ENCODE data around the gene GRIN2C.

The GRIN2C gene

DNA sequence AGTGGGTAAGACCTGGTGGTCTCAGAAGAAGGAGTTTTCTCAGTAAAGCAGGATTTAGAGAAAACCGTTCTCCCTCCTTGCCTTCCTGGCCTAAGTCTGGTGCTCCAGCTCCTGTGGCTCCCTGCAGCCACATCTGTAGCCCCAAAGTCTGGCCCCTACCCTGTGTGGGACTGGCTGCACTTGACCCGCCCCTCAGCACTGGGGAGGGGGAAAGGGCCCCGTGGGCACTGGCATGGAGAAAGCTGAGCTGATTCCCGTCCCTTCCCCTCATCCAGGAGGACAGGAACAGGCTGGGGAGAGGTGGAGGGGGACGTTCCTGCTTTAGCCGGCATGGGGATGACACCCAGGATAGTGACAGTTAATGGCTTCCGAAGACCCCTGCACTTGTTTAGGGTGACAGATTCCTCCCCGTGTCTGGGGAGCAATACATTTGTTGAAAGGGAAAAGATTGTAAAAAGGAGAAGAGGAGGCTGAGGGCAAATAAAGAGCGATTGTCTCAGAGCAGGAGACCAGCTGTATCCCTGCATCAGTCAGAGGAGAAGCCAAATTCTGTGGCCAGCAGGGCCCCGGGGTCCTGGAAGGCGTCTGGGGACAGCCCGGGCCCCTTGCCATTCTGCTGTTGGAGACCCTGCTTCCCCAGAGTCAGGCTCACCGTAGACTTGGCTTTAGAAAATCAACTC is 37.9 kb downstream of the GRIN2C start:
- TF ChIP-seq, protein P1, sequence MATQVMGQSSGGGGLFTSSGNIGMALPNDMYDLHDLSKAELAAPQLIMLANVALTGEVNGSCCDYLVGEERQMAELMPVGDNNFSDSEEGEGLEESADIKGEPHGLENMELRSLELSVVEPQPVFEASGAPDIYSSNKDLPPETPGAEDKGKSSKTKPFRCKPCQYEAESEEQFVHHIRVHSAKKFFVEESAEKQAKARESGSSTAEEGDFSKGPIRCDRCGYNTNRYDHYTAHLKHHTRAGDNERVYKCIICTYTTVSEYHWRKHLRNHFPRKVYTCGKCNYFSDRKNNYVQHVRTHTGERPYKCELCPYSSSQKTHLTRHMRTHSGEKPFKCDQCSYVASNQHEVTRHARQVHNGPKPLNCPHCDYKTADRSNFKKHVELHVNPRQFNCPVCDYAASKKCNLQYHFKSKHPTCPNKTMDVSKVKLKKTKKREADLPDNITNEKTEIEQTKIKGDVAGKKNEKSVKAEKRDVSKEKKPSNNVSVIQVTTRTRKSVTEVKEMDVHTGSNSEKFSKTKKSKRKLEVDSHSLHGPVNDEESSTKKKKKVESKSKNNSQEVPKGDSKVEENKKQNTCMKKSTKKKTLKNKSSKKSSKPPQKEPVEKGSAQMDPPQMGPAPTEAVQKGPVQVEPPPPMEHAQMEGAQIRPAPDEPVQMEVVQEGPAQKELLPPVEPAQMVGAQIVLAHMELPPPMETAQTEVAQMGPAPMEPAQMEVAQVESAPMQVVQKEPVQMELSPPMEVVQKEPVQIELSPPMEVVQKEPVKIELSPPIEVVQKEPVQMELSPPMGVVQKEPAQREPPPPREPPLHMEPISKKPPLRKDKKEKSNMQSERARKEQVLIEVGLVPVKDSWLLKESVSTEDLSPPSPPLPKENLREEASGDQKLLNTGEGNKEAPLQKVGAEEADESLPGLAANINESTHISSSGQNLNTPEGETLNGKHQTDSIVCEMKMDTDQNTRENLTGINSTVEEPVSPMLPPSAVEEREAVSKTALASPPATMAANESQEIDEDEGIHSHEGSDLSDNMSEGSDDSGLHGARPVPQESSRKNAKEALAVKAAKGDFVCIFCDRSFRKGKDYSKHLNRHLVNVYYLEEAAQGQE (IDR thresholded peaks at IDR 0.05; ENCODE audit: insufficient read depth in 1 of 2, low read depth in 2 of 2, low read length in 2 of 2) = no peak
- no peak for TF ChIP-seq TAF1 (IDR thresholded peaks at IDR 0.05; ENCODE audit: borderline replicate concordance, insufficient read depth, low read length)
- no peak for TF ChIP-seq POLR2AphosphoS5 (IDR thresholded peaks at IDR 0.05; ENCODE audit: low read depth, low read length)
- no peak for TF ChIP-seq FOXP2 (optimal IDR thresholded peaks at IDR 0.05; ENCODE audit: borderline replicate concordance, extremely low read depth, extremely low read length, insufficient read depth)
- no peak for TF ChIP-seq SIN3A (IDR thresholded peaks at IDR 0.05; ENCODE audit: borderline replicate concordance, insufficient read depth, low read length)

DNA sequence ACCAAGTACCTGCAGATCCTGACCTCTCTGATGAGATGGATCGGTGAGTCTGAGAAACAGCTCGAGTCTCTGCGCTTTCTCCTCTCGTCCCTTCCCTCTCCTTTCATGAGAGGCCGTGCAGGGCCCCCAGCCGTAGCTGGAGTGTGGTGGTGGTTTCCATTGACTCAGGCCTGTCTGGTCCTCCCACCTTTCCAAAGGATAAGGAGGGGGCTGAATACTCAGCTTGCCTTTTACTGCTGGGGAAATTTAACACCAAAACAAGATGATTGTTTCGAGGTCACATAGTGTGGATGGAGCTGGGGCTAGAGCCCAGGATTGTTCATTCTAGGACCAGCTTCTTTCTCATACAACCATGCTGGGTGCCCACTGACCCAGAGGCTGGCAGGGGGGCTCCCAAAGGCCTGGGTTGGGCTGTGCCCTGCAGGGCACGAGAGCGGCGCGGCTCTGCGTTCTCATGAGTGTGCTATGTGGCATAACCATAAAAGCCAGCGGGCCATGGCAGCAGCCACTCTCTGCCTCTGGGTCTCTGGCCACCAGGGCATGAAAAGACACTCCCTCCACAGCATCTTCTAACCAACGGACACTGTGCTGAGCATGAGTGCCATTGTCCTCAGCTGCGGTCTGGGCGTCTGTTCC is 39.8 kb downstream of the GRIN2C start:
- TF ChIP-seq POLR2AphosphoS5 (IDR thresholded peaks at IDR 0.05; ENCODE audit: low read depth, low read length) (no peak), TAF1 (IDR thresholded peaks at IDR 0.05; ENCODE audit: borderline replicate concordance, insufficient read depth, low read length) (no peak), FOXP2 (optimal IDR thresholded peaks at IDR 0.05; ENCODE audit: borderline replicate concordance, extremely low read depth, extremely low read length, insufficient read depth) (no peak), SIN3A (IDR thresholded peaks at IDR 0.05; ENCODE audit: borderline replicate concordance, insufficient read depth, low read length) (no peak)
- TF ChIP-seq, protein P1 (IDR thresholded peaks at IDR 0.05; ENCODE audit: insufficient read depth in 1 of 2, low read depth in 2 of 2, low read length in 2 of 2) = no peak

DNA sequence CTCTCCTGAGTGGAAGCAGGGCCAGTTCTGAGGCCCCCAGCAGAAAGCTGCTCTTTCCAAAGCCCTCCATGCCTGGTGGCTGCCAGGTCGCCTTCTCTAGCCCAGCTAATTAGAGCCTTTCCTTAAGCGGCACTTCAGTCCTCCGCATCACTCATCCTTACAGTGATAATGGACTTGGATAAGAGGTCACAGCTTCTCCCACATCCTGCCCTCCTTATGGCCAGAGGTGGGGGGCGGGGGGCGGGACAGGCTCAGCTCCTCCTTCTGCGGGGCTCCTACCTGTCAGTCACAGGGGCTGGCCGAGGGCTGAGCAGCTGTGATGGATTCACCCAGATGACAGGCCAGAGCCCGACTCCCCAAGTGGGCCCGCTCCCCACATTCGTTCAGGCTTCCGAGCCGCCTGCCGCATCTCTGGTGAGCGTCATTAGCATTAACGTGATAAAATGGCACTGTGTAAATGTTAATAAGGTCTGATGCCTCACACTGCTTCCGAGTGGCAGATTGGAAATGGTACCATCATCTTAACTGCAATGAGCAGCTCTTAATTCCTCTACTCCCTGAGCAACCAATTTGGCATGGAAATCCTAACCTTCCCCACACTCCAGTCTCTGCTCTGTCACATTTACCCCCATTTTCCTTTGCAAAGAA is 41.3 kb downstream of the GRIN2C start:
- TF ChIP-seq TAF1 (IDR thresholded peaks at IDR 0.05; ENCODE audit: borderline replicate concordance, insufficient read depth, low read length) (no peak), POLR2AphosphoS5 (IDR thresholded peaks at IDR 0.05; ENCODE audit: low read depth, low read length) (no peak), FOXP2 (optimal IDR thresholded peaks at IDR 0.05; ENCODE audit: borderline replicate concordance, extremely low read depth, extremely low read length, insufficient read depth) (no peak), SIN3A (IDR thresholded peaks at IDR 0.05; ENCODE audit: borderline replicate concordance, insufficient read depth, low read length) (no peak)
- TF ChIP-seq, protein P1 (IDR thresholded peaks at IDR 0.05; ENCODE audit: insufficient read depth in 1 of 2, low read depth in 2 of 2, low read length in 2 of 2) = no peak

DNA sequence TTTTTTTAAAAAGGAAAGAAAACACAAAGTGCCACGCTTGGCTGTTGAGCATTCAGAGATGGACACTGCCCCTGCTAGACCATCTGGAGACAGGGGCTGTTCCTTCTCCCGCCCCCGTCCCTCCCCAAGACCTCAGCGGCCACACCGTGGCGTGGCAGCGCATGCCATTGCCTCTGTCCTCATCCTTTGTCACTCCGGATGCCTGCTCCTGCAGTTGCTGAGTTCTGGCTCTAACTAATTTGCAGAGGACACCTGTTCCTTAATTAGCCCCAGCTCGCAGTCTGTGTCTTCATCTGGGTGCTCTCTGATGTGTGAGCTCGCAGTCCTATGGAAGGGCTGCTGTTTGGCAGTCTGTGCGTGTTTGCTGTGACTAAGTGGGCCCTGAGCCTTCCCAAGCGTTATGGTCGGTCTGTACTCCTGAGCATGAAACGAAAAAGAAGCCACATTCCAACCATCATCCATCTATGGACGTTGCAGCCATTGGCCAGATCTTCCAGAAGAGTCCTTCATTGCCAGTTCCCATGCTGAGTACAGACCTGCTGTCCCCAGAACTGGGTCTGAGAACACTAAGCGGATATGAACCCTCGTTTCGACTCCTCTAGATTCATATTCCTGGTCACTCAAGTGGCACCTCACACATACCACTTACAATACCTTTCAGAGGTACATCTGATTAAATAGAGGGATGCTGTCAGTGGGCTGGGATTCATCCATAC is 42.6 kb downstream of the GRIN2C start:
- no peak for TF ChIP-seq FOXP2 (optimal IDR thresholded peaks at IDR 0.05; ENCODE audit: borderline replicate concordance, extremely low read depth, extremely low read length, insufficient read depth)
- TF ChIP-seq TAF1 (IDR thresholded peaks at IDR 0.05; ENCODE audit: borderline replicate concordance, insufficient read depth, low read length) = no peak
- TF ChIP-seq POLR2AphosphoS5 (IDR thresholded peaks at IDR 0.05; ENCODE audit: low read depth, low read length) = no peak
- TF ChIP-seq, protein P1 (IDR thresholded peaks at IDR 0.05; ENCODE audit: insufficient read depth in 1 of 2, low read depth in 2 of 2, low read length in 2 of 2) = no peak
- no peak for TF ChIP-seq SIN3A (IDR thresholded peaks at IDR 0.05; ENCODE audit: borderline replicate concordance, insufficient read depth, low read length)

Data from PFSK-1 (cell line).